GM12873 (cell line): ENCODE data around the gene USP25.

Source experiments
- CTCF ChIP-seq: IDR thresholded peaks from 2 replicates; pipeline ENCODE4 v1.5.1; 2012; ENCODE audit warnings: low read depth, mild to moderate bottlenecking, moderate library complexity, low read length, control low read depth; ENCODE audit not compliant: insufficient read depth; ENCODE audit errors: missing control alignments

USP25 gene

GRCh38 chr21:15732290-15732995 lies 2.7 kb downstream of the USP25 start:
- TF ChIP-seq CTCF: no peak

GRCh38 chr21:15732996-15733329 lies 3.2 kb downstream of the USP25 start:
- TF ChIP-seq CTCF: no peak

- TF ChIP-seq CTCF: no peak
These were observed 5.6 kb downstream of the USP25 start for GRCh38 chr21:15735409-15735808.

GRCh38 chr21:15740383-15740782 lies 10.6 kb downstream of the USP25 start:
- TF ChIP-seq CTCF: no peak

- no peak for TF ChIP-seq CTCF
These were observed 11.7 kb downstream of the USP25 start for GRCh38 chr21:15741510-15741909.

- TF ChIP-seq CTCF: no peak
These were observed 12.4 kb downstream of the USP25 start for GRCh38 chr21:15742052-15742670.

GRCh38 chr21:15742694-15743093 lies 12.9 kb downstream of the USP25 start:
- TF ChIP-seq CTCF: no peak

GRCh38 chr21:15743593-15743992 lies 13.8 kb downstream of the USP25 start:
- TF ChIP-seq CTCF: no peak
